WTC11 (cell line): ENCODE measurements around the gene LRRN3. TPM values are rescaled to one million over a fixed set of nuclear protein-coding genes. Genes with fewer than 3 reads are reported as not detected.

Experiments used
- ATAC-seq: fragments of 200-7000 bp; cut with Tn5 transposase; 2 replicates; pipeline ENCODE4 v1.10.0; 2021; ENCODE audit warnings: mild to moderate bottlenecking, moderate library complexity
- CTCF ChIA-PET: fragments of 300-600 bp; sonication (Branson Sonifier 250); formaldehyde crosslinking; loops from one replicate; lab custom pipeline; 2021; ENCODE audit warnings: antibody characterized with exemption; lab: Charles Lee
- POLR2A ChIA-PET: fragments of 350-600 bp; sonication (Branson Sonifier 250); formaldehyde crosslinking; loops from one replicate; lab custom pipeline; 2021; ENCODE audit warnings: antibody characterized with exemption; lab: Charles Lee
- DNase-seq: peaks from one replicate; pipeline ENCODE4 v3.0.0; 2021; ENCODE audit warnings: low spot score
- H3K27ac Mint-ChIP-seq: 2 replicates; pipeline ENCODE4 v1.8.0; 2021; ENCODE audit warnings: mixed read lengths
- H3K27me3 Mint-ChIP-seq: 2 replicates; pipeline ENCODE4 v1.8.0; 2021; ENCODE audit warnings: low read depth, mild to moderate bottlenecking, moderate library complexity, mixed read lengths
- H3K36me3 Mint-ChIP-seq: 2 replicates; pipeline ENCODE4 v1.8.0; 2021; ENCODE audit warnings: mixed read lengths
- H3K4me1 Mint-ChIP-seq: 2 replicates; pipeline ENCODE4 v1.8.0; 2022; ENCODE audit warnings: mixed read lengths
- H3K4me3 Mint-ChIP-seq: 2 replicates; pipeline ENCODE4 v1.8.0; 2021; ENCODE audit warnings: mild to moderate bottlenecking, moderate library complexity, mixed read lengths
- H3K9me3 Mint-ChIP-seq: 2 replicates; pipeline ENCODE4 v1.8.0; 2021; ENCODE audit warnings: mixed read lengths
- AR ChIP-seq: fragments of 250-450 bp; sonication (Bioruptor Pico); IDR thresholded peaks from 2 replicates; pipeline ENCODE4 v1.9.0; 2021; ENCODE audit warnings: mild to moderate bottlenecking
- ATF6 ChIP-seq: sonication (generic); formaldehyde crosslinking; IDR thresholded peaks from 2 replicates; pipeline ENCODE4 v1.8.1; 2023; ENCODE audit warnings: mild to moderate bottlenecking, missing genetic modification reagents
- ESRRA ChIP-seq: sonication (generic); formaldehyde crosslinking; IDR thresholded peaks from 2 replicates; pipeline ENCODE4 v1.8.1; 2022; ENCODE audit warnings: mild to moderate bottlenecking, missing genetic modification reagents, borderline replicate concordance
- FOXP1 ChIP-seq: sonication (generic); formaldehyde crosslinking; IDR thresholded peaks from 2 replicates; pipeline ENCODE4 v1.8.0; 2022; ENCODE audit warnings: missing genetic modification reagents, mild to moderate bottlenecking, moderate library complexity, borderline replicate concordance
- HMGA2 ChIP-seq: fragments of 250-450 bp; sonication (Bioruptor Pico); IDR thresholded peaks from 2 replicates; pipeline ENCODE4 v1.4.0; 2021; ENCODE audit warnings: mild to moderate bottlenecking, moderate library complexity
- IRF2 ChIP-seq: sonication (generic); formaldehyde crosslinking; IDR thresholded peaks from 2 replicates; pipeline ENCODE4 v1.8.0; 2022; ENCODE audit warnings: low read depth, missing genetic modification reagents, borderline replicate concordance
- NR2C2 ChIP-seq: sonication (generic); formaldehyde crosslinking; IDR thresholded peaks from 2 replicates; pipeline ENCODE4 v1.8.0; 2022; ENCODE audit warnings: mild to moderate bottlenecking, missing genetic modification reagents
- SMAD3 ChIP-seq: sonication (generic); formaldehyde crosslinking; IDR thresholded peaks from 2 replicates; pipeline ENCODE4 v1.8.0; 2022; ENCODE audit warnings: missing genetic modification reagents, mild to moderate bottlenecking, borderline replicate concordance
- TEAD1 ChIP-seq: sonication (generic); formaldehyde crosslinking; IDR thresholded peaks from 2 replicates; pipeline ENCODE4 v1.8.0; 2022; ENCODE audit warnings: mild to moderate bottlenecking, missing genetic modification reagents
- ZNF219 ChIP-seq: sonication (generic); formaldehyde crosslinking; IDR thresholded peaks from 2 replicates; pipeline ENCODE4 v1.8.0; 2023; ENCODE audit warnings: missing genetic modification reagents, mild to moderate bottlenecking, borderline replicate concordance
- ZNF232 ChIP-seq: sonication (generic); formaldehyde crosslinking; IDR thresholded peaks from 2 replicates; pipeline ENCODE4 v1.8.0; 2022; ENCODE audit warnings: mild to moderate bottlenecking, missing genetic modification reagents
- ZNF281 ChIP-seq: sonication (generic); formaldehyde crosslinking; IDR thresholded peaks from 2 replicates; pipeline ENCODE4 v1.8.0; 2023; ENCODE audit warnings: mild to moderate bottlenecking, missing genetic modification reagents
- ZNF416 ChIP-seq: fragments of 250-450 bp; sonication (Bioruptor Pico); IDR thresholded peaks from 2 replicates; pipeline ENCODE4 v1.9.0; 2021; ENCODE audit warnings: mild to moderate bottlenecking, inconsistent platforms
- ZNF423 ChIP-seq: fragments of 250-450 bp; sonication (Bioruptor Pico); IDR thresholded peaks from 2 replicates; pipeline ENCODE4 v2.1.2; 2022; ENCODE audit warnings: mild to moderate bottlenecking, moderate library complexity
- total RNA-seq: library from RNA; stranded (reverse); gene quantifications from 3 replicates; pipeline ENCODE4 v1.2.3, GENCODE V29; 2021
- TF ChIP-seq, protein P1 (sequence below): fragments of 250-450 bp; sonication (Bioruptor Pico); IDR thresholded peaks from 2 replicates; pipeline ENCODE4 v1.8.0; 2021; ENCODE audit warnings: mild to moderate bottlenecking
- TF ChIP-seq, protein P2 (sequence below): sonication (generic); formaldehyde crosslinking; IDR thresholded peaks from 2 replicates; pipeline ENCODE4 v1.8.1; 2022; ENCODE audit warnings: low read depth, mild to moderate bottlenecking, moderate library complexity, missing genetic modification reagents, borderline replicate concordance
- TF ChIP-seq, protein P3 (sequence below): sonication (generic); formaldehyde crosslinking; IDR thresholded peaks from 2 replicates; pipeline ENCODE4 v1.8.1; 2022; ENCODE audit warnings: mild to moderate bottlenecking, missing genetic modification reagents, moderate library complexity, borderline replicate concordance

LRRN3 gene
- total RNA-seq, 1 experiment from 2014 or later, result 0.70 TPM

DNA sequence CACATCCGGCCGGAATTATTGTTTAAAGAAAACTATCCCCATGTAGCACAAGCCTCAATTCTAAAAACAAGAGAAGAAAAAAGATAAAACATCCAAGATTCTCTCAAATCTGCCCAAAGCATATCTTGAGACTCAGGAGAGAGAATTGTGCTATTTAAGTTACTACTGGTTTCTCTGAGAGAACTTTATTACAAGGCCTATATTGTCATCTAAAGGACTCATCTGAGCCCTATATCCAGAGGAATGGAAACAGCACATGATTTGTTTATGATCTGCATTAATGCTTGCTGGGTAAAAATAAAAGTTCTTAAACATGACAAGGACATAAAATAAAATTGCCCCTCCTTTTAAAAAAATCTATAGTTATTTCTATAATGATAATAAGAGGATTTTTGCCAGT, 25.0 kb downstream of the LRRN3 start:
- no peaks in the 10 kb centered on the region for H3K9me3 Mint-ChIP-seq
- H3K27ac Mint-ChIP-seq, result no peak overlapping the region
- no peak overlapping the region for H3K4me3 Mint-ChIP-seq
- no peak for TF ChIP-seq NR2C2 (CRISPR knock-in tag)
- no peak for TF ChIP-seq ZNF416 (CRISPR knock-in tag)
- no peak for TF ChIP-seq ESRRA (CRISPR knock-in tag)
- TF ChIP-seq, protein P1, sequence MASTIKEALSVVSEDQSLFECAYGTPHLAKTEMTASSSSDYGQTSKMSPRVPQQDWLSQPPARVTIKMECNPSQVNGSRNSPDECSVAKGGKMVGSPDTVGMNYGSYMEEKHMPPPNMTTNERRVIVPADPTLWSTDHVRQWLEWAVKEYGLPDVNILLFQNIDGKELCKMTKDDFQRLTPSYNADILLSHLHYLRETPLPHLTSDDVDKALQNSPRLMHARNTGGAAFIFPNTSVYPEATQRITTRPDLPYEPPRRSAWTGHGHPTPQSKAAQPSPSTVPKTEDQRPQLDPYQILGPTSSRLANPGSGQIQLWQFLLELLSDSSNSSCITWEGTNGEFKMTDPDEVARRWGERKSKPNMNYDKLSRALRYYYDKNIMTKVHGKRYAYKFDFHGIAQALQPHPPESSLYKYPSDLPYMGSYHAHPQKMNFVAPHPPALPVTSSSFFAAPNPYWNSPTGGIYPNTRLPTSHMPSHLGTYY (CRISPR knock-in tag), result no peak
- no peak for TF ChIP-seq TEAD1 (CRISPR knock-in tag)
- no peak for TF ChIP-seq HMGA2
- no peak for TF ChIP-seq ATF6 (CRISPR knock-in tag)
- no peak for TF ChIP-seq ZNF232
- no peak for TF ChIP-seq FOXP1 (CRISPR knock-in tag)
- no peak for TF ChIP-seq ZNF281
- no peak for TF ChIP-seq AR (CRISPR knock-in tag)
- TF ChIP-seq, protein P2, sequence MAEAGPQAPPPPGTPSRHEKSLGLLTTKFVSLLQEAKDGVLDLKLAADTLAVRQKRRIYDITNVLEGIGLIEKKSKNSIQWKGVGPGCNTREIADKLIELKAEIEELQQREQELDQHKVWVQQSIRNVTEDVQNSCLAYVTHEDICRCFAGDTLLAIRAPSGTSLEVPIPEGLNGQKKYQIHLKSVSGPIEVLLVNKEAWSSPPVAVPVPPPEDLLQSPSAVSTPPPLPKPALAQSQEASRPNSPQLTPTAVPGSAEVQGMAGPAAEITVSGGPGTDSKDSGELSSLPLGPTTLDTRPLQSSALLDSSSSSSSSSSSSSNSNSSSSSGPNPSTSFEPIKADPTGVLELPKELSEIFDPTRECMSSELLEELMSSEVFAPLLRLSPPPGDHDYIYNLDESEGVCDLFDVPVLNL (CRISPR knock-in tag), result no peak
- TF ChIP-seq ZNF423, result no peak
- no peak for TF ChIP-seq ZNF219 (CRISPR knock-in tag)
- TF ChIP-seq, protein P3, sequence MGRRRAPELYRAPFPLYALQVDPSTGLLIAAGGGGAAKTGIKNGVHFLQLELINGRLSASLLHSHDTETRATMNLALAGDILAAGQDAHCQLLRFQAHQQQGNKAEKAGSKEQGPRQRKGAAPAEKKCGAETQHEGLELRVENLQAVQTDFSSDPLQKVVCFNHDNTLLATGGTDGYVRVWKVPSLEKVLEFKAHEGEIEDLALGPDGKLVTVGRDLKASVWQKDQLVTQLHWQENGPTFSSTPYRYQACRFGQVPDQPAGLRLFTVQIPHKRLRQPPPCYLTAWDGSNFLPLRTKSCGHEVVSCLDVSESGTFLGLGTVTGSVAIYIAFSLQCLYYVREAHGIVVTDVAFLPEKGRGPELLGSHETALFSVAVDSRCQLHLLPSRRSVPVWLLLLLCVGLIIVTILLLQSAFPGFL, result no peak
- no peak for TF ChIP-seq SMAD3 (CRISPR knock-in tag)
- TF ChIP-seq IRF2 (CRISPR knock-in tag), result no peak
- DNase-seq (no peak), ATAC-seq (no peak)
- ChIA-PET POLR2A (no interaction called here), CTCF (no interaction called here)
- no peaks in the 10 kb centered on the region for H3K36me3 Mint-ChIP-seq
- H3K4me1 Mint-ChIP-seq, result peaks cover 18% of the 10 kb centered on the region
- no peaks in the 10 kb centered on the region for H3K27me3 Mint-ChIP-seq
